ENCODE data around the gene NDUFB3. TPM values are rescaled to one million over a fixed set of nuclear protein-coding genes. Genes with fewer than 3 reads are reported as not detected.

NDUFB3 gene
- total RNA-seq, 1 donor from 2014 or later = 50.7 TPM

GRCh38 chr2:201107624-201108023 is 35.8 kb downstream of the NDUFB3 start:
- H3K4me1 Mint-ChIP-seq = no peaks in the 10 kb centered on the region
- no peak overlapping the region for H3K4me3 Mint-ChIP-seq
- H3K36me3 Mint-ChIP-seq = no peaks in the 10 kb centered on the region
- DNase-seq (ENCODE audit: low spot score in 2 of 2, unreplicated experiment in 2 of 2) = no peak
- peaks cover 2% of the 10 kb centered on the region for H3K27me3 Mint-ChIP-seq (ENCODE audit: low read depth)
- TF ChIP-seq CTCF (IDR thresholded peaks at IDR 0.05; ENCODE audit: unreplicated experiment) = no peak
- H3K9me3 Mint-ChIP-seq = peaks cover 4% of the 10 kb centered on the region
- no peak overlapping the region for H3K27ac Mint-ChIP-seq

- H3K9me3 Mint-ChIP-seq = peaks cover 4% of the 10 kb centered on the region
- H3K27me3 Mint-ChIP-seq (ENCODE audit: low read depth) = peaks cover 2% of the 10 kb centered on the region
- H3K4me3 Mint-ChIP-seq = no peak overlapping the region
- TF ChIP-seq CTCF (IDR thresholded peaks at IDR 0.05; ENCODE audit: unreplicated experiment) = no peak
- DNase-seq (ENCODE audit: low spot score in 2 of 2, unreplicated experiment in 2 of 2) = no peak
- no peaks in the 10 kb centered on the region for H3K4me1 Mint-ChIP-seq
- no peak overlapping the region for H3K27ac Mint-ChIP-seq
- no peaks in the 10 kb centered on the region for H3K36me3 Mint-ChIP-seq
Observed at GRCh38 chr2:201108341-201108740, 36.5 kb downstream of the NDUFB3 start.

GRCh38 chr2:201109186-201109585 is 37.4 kb downstream of the NDUFB3 start:
- TF ChIP-seq CTCF (IDR thresholded peaks at IDR 0.05; ENCODE audit: unreplicated experiment) = no peak
- Mint-ChIP-seq H3K36me3 (no peaks in the 10 kb centered on the region), H3K27ac (no peak overlapping the region), H3K9me3 (peaks cover 4% of the 10 kb centered on the region), H3K4me3 (no peak overlapping the region), H3K27me3 (ENCODE audit: low read depth) (peaks cover 2% of the 10 kb centered on the region), H3K4me1 (no peaks in the 10 kb centered on the region)
- DNase-seq (ENCODE audit: low spot score in 2 of 2, unreplicated experiment in 2 of 2) = no peak

- Mint-ChIP-seq H3K4me3 (no peak overlapping the region), H3K27ac (no peak overlapping the region), H3K27me3 (ENCODE audit: low read depth) (peaks cover 2% of the 10 kb centered on the region), H3K9me3 (peaks cover 4% of the 10 kb centered on the region), H3K4me1 (peaks cover 3% of the 10 kb centered on the region), H3K36me3 (no peaks in the 10 kb centered on the region)
- no peak for DNase-seq (ENCODE audit: low spot score in 2 of 2, unreplicated experiment in 2 of 2)
- no peak for TF ChIP-seq CTCF (IDR thresholded peaks at IDR 0.05; ENCODE audit: unreplicated experiment)
Observed at GRCh38 chr2:201110615-201111014, 38.8 kb downstream of the NDUFB3 start.

- peaks cover 3% of the 10 kb centered on the region for H3K4me1 Mint-ChIP-seq
- DNase-seq (ENCODE audit: low spot score in 2 of 2, unreplicated experiment in 2 of 2) = no peak
- peaks cover 4% of the 10 kb centered on the region for H3K9me3 Mint-ChIP-seq
- peaks cover 2% of the 10 kb centered on the region for H3K27me3 Mint-ChIP-seq (ENCODE audit: low read depth)
- TF ChIP-seq CTCF (IDR thresholded peaks at IDR 0.05; ENCODE audit: unreplicated experiment) = no peak
- no peaks in the 10 kb centered on the region for H3K36me3 Mint-ChIP-seq
- H3K27ac Mint-ChIP-seq = no peak overlapping the region
- no peak overlapping the region for H3K4me3 Mint-ChIP-seq
Observed at GRCh38 chr2:201111096-201111495, 39.3 kb downstream of the NDUFB3 start.

- no peak for DNase-seq (ENCODE audit: low spot score in 2 of 2, unreplicated experiment in 2 of 2)
- Mint-ChIP-seq H3K27ac (no peak overlapping the region), H3K27me3 (ENCODE audit: low read depth) (no peaks in the 10 kb centered on the region), H3K4me1 (peaks cover 12% of the 10 kb centered on the region), H3K9me3 (no peaks in the 10 kb centered on the region), H3K36me3 (no peaks in the 10 kb centered on the region), H3K4me3 (peak overlapping the region; percentile 23)
- no peak for TF ChIP-seq CTCF (IDR thresholded peaks at IDR 0.05; ENCODE audit: unreplicated experiment)
Observed at GRCh38 chr2:201114350-201114749, 42.5 kb downstream of the NDUFB3 start.

Measured in mesothelial cell of epicardium (in vitro differentiated cells).